GM19099 (cell line): Measurements from ENCODE around the gene RPS6KB1.
A peak's percentile ranks its signal among the peaks of the same experiment; 100 is the strongest.

ENCODE experiments used
- POLR2A ChIP-seq: IDR thresholded peaks from 3 replicates; pipeline ENCODE4 v1.6.1; 2011; ENCODE audit warnings: low read depth; ENCODE audit not compliant: insufficient read length; ENCODE audit errors: extremely low read depth

The RPS6KB1 gene

GRCh38 chr17:59903455-59903854, 10.5 kb downstream of the RPS6KB1 start:
- no peak for TF ChIP-seq POLR2A

DNA sequence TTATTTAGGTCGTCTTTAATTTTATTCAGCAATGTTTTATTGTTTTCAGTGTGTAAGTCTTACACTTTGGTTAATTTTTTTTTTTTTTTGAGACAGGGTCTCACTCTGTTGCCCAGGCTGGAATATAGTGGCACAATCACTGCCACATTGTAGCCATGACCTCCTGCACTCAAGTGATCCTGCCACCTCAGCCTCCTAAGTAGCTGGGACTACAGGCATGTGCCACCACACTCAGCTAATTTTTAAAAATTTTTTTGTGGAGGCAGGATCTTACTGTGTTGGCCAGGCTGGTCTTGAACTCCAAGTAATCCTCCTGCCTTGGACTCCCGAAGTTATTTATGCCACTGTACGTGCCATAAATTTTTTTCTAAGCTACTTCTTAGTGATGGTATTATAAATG, 14.5 kb downstream of the RPS6KB1 start:
- no peak for TF ChIP-seq POLR2A

- TF ChIP-seq POLR2A, result no peak
These were observed 21.4 kb downstream of the RPS6KB1 start for GRCh38 chr17:59914274-59914854.

- no peak for TF ChIP-seq POLR2A
These were observed 23.5 kb downstream of the RPS6KB1 start for GRCh38 chr17:59916446-59916845.

- TF ChIP-seq POLR2A, result no peak
These were observed 48.2 kb downstream of the RPS6KB1 start for GRCh38 chr17:59941131-59941530.

GRCh38 chr17:59950049-59950448, 57.1 kb downstream of the RPS6KB1 start:
- no peak for TF ChIP-seq POLR2A

GRCh38 chr17:59954856-59955255, 61.9 kb downstream of the RPS6KB1 start:
- no peak for TF ChIP-seq POLR2A

- TF ChIP-seq POLR2A, result no peak
These were observed 69.9 kb downstream of the RPS6KB1 start for GRCh38 chr17:59962739-59963318.

- no peak for TF ChIP-seq POLR2A
These were observed 71.0 kb downstream of the RPS6KB1 start for GRCh38 chr17:59963738-59964481.

DNA sequence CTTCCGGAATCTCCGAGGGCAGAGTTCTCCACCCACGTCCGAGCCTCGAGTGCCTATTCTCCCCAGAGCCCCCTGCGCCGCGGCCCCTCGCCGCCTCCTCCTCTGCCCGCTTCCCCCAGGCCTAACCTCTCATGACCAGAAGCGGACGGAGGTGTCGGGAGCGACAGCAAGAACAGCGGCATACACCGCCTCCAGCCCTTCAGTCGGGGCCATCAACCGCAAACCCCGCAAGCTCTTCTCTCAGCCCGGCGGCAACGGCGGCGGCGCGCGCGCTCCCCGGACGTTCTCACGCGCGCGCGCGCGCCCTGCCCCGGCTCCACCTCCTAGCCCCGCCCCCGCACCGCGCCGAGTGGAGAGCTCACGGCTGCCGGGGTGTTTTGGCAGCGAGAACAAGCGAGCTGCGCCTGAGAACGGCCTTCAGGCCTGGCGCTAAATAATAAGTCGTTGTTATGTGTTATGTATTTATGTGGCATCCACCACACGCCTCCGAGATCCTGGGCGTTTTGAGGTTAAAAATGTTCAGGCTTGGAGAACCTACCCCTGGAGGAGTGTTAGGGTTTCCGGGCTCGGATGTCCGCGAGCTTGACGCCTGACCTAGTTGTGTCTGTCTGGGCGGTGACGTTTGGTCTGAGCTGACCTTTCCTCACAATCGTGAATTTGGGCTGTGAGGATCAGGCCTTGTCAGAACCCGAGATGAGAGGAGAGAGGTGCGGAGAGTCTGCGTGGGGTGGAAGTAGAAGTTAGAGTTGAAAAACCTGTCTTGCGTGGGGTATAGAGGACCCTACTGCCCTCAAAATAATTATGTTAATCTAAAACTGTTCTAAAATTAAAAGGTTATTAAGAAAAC, 71.8 kb downstream of the RPS6KB1 start, which contains the start of gene RNFT1:
RNFT1 (minus strand) TSS at position 259 of the 847 bp plus-strand sequence; CDS start at position 182, 77 bp downstream.
- peak; percentile 74 for TF ChIP-seq POLR2A

- TF ChIP-seq POLR2A, result no peak
These were observed 79.9 kb downstream of the RPS6KB1 start for GRCh38 chr17:59972778-59973177.
